Activated T-cell treated with anti-CD3 and anti-CD28 coated beads, Interleukin-2, amount 50 U/mL, for 24 hours (primary cell): ENCODE data around the gene MLLT1.

Source experiments
- DNase-seq: peaks from one replicate; pipeline ENCODE4 v3.0.0-alpha.2; 2020
- H3K27ac Mint-ChIP-seq: 2 replicates; pipeline ENCODE4 v1.8.0; 2020; ENCODE audit warnings: mild to moderate bottlenecking, mixed read lengths
- H3K27me3 Mint-ChIP-seq: 2 replicates; pipeline ENCODE4 v1.8.0; 2020; ENCODE audit warnings: mixed read lengths
- H3K36me3 Mint-ChIP-seq: 2 replicates; pipeline ENCODE4 v1.8.0; 2020; ENCODE audit warnings: low read depth, mixed read lengths
- H3K4me1 Mint-ChIP-seq: 2 replicates; pipeline ENCODE4 v1.8.0; 2020; ENCODE audit warnings: low read depth, mixed read lengths
- H3K4me3 Mint-ChIP-seq: 2 replicates; pipeline ENCODE4 v1.8.0; 2020; ENCODE audit warnings: mild to moderate bottlenecking, moderate library complexity, mixed read lengths
- H3K9me3 Mint-ChIP-seq: 2 replicates; pipeline ENCODE4 v1.8.0; 2020; ENCODE audit warnings: mixed read lengths

MLLT1 gene

DNA sequence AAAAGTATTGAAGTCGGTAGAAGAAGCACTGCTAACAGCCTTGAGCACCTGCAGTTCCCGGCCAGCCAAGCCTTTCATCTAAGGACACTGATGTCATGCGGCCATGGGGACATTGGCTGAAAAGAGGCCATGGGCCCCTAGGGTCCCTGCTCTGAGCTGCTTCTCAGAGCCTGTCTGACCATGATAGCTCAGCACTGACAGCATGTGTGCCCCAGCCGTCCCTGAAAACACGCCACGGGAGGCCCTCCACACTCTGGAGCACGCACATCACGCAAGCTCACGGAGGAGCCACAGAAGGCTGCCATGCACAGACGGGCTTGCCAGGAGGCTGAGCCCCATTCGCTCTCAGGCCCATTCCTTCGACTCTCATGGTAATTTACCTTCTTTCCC is 51.8 kb downstream of the MLLT1 start:
- Mint-ChIP-seq H3K27ac (peak overlapping the region; percentile 5), H3K4me3 (no peak overlapping the region), H3K9me3 (no peaks in the 10 kb centered on the region), H3K27me3 (no peaks in the 10 kb centered on the region), H3K4me1 (peaks cover 9% of the 10 kb centered on the region), H3K36me3 (peaks cover 79% of the 10 kb centered on the region)
- DNase-seq = no peak

DNA sequence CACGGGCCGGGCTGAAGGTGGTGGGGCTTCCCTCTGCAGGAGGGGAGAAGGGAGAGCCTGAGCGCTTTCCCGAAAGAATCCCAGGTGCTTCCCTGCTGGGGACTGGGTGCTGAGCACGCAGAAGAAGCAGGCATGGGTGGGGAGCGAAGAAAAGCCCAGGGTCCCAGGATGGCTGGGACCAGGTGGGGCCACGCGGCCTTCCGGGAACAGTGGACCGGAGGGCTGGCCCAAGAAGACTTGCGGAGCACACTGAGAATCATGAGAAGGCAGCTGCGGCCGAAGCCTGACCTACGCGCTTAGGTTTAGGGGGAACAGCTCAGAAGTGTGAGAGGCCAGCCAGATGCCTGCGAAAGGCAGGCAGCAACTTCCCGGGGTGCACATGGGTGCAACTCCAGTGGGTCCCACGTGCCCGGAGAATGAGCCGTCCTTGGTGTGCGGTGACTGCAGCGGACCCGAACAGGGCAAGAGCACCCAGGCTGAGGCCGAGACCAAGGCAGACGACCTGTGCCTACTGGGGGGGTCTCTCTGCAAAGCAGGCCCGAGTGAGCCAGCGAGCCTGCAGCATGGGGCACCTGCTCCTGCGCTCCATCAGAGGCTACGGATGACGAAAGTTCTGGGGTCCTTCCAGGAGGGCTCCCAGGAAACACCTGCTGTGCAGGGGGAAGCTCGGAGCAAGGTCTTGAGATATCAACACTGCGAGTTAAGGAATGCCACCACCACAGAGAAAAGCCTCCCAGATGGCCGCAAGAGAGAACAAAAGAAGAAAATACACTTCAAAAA is 52.4 kb downstream of the MLLT1 start:
- DNase-seq = no peak
- peak overlapping the region; percentile 5 for H3K27ac Mint-ChIP-seq
- no peak overlapping the region for H3K4me3 Mint-ChIP-seq
- H3K27me3 Mint-ChIP-seq = no peaks in the 10 kb centered on the region
- H3K36me3 Mint-ChIP-seq = peaks cover 80% of the 10 kb centered on the region
- no peaks in the 10 kb centered on the region for H3K9me3 Mint-ChIP-seq
- peaks cover 6% of the 10 kb centered on the region for H3K4me1 Mint-ChIP-seq

DNA sequence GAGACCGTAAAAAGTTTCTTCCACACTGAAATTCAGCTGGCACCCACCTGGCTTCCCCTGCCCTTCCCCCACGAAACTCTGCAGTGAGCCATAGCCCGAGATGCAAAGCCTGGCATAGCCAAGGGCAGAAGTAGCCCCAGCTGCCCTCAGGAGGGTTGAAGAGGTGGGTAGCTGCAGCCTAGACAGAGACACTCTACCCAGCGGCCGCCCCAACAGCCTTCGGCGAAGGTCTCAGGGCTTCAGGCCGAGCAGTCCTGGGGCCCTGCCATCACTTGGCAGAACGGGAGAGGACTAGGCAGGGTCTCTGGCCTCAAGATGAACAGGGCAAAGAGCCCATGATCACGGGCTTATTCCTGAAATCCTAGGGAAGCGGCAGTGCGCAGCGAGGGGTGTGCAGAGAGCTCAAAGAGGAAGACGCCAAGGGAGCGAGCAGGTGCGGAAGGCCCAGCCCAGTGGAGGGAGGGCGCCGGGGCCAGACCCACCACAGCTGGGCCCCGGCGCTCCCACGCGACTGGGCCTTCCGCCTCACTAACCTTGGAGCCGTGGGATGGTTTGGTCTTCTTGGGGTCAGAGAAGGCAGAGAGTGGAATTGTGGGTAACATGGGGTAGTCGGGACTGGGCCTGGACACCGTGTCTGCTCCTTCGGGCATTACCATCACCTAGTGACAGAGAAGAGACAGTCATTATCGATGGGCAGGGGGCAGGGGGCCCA is 53.2 kb downstream of the MLLT1 start:
- Mint-ChIP-seq H3K4me1 (peaks cover 4% of the 10 kb centered on the region), H3K27ac (no peak overlapping the region), H3K27me3 (no peaks in the 10 kb centered on the region), H3K36me3 (peaks cover 83% of the 10 kb centered on the region), H3K4me3 (no peak overlapping the region), H3K9me3 (no peaks in the 10 kb centered on the region)
- DNase-seq = no peak

DNA sequence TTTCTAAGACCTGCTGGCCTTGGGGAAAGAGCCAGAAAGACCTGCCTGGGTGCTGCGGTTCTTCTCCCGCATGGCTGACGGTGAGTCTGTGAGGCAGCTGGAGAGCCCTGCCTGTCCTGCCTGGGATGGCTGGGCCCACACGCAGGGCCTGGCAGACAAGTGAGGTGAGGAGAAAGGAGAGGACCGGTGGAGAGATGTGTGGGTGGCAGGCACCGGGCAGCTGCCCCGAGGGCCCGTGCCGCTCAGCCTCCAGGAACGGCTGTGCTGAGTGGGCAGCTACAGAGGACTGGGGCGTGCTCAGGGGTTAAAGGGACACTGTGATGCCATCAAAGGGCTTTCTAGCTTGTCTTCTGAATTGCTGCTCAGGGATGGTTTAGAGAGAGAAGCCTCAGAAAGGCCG is 53.8 kb downstream of the MLLT1 start:
- Mint-ChIP-seq H3K4me3 (no peak overlapping the region), H3K4me1 (peaks cover 4% of the 10 kb centered on the region), H3K36me3 (peaks cover 86% of the 10 kb centered on the region), H3K9me3 (no peaks in the 10 kb centered on the region), H3K27ac (peak overlapping the region; percentile 34), H3K27me3 (no peaks in the 10 kb centered on the region)
- DNase-seq = no peak

DNA sequence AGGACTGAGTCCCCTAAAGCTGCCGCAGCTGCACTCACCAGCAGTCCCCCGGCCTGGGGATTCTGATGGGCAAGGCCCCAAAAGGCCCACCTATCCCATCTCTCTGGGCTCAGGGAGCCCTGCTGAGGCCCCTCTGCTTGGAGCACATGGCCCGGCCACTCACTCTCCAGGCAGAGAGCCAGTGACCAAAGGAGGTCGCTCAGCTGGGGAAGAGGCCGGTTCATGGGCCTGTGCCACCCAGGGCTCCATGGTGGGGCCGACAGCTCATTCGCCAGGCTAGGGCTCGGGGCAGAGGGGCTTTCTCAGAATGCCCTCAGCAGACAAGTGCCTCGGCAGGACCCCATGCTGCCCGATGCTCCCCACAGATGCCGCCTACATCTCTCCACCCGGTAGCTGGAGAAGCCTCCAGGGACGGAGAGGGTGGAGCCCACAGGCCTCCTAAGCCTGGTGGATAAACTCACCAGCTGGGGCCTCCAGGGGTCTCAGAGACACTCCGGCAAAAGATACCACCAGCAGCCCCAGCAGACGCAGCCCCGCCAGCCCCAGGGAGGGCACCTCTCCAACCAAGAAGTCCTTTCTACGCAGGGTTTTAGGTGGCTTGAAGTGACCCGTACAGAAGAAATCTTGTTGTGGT is 54.4 kb downstream of the MLLT1 start:
- no peak overlapping the region for H3K4me3 Mint-ChIP-seq
- H3K9me3 Mint-ChIP-seq = no peaks in the 10 kb centered on the region
- H3K36me3 Mint-ChIP-seq = peaks cover 80% of the 10 kb centered on the region
- no peak for DNase-seq
- no peaks in the 10 kb centered on the region for H3K27me3 Mint-ChIP-seq
- H3K27ac Mint-ChIP-seq = no peak overlapping the region
- no peaks in the 10 kb centered on the region for H3K4me1 Mint-ChIP-seq

DNA sequence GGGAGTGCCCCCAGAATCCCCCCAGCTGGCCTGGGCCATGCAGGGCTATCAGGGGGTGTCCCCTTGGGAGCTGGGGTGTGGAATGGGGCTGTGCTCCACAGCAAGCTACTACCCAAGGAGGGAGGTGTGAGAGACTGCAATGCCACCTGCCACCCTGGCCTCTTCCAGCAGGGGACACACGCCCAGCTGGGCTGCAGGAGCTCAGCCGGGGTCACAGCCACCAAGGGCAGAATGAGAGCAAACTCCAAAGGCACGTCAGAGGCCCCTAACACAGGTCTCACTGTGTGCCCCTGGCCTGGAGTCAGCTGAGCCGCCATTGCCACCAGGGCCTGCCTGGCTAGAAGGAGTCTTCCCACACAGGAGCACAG is 55.5 kb downstream of the MLLT1 start:
- Mint-ChIP-seq H3K27me3 (no peaks in the 10 kb centered on the region), H3K36me3 (peaks cover 75% of the 10 kb centered on the region), H3K9me3 (no peaks in the 10 kb centered on the region), H3K27ac (no peak overlapping the region), H3K4me3 (no peak overlapping the region), H3K4me1 (no peaks in the 10 kb centered on the region)
- DNase-seq = no peak

DNA sequence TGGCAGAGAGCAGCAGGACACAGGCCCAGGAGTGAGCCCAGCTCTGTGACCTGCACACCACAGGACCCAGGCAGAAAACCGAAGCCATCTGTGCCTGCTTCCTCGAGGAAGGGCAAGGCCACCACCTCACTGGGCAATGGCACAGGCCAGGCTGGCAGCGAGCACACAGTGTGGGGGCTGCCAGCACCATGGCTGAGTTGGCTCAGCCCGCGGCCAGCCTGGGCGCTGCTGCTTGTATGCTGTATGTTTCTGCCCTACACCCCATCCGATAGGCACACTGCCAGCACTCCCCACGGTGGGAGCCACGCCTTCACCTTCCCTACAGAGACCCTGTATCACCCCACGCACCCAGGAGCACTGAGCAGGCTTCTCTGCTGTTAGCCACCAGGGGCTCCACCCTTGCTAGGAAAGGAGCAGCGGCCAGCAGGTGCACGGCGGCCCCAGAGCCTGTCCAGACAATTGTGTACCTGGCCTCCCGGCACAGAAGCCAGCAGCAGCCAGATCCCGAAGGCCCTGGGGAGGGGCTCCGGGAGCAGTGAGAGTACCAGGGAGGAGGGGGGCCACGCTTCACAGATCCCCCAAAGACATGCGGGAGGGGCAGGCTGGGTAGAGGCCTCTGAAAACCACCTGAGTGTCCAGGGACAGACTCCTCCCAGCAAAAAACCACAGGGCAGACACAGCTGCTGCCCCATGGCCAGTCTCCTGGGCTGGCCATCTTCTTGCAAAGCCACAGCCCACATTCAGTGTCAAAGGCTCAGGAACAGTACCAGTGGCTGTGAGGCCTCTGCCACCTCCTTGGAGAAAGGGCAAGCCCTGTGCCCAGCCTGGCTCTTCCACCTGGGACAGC is 56.1 kb downstream of the MLLT1 start:
- Mint-ChIP-seq H3K27ac (no peak overlapping the region), H3K27me3 (no peaks in the 10 kb centered on the region), H3K4me1 (no peaks in the 10 kb centered on the region), H3K4me3 (no peak overlapping the region), H3K36me3 (peaks cover 70% of the 10 kb centered on the region), H3K9me3 (no peaks in the 10 kb centered on the region)
- DNase-seq = no peak

DNA sequence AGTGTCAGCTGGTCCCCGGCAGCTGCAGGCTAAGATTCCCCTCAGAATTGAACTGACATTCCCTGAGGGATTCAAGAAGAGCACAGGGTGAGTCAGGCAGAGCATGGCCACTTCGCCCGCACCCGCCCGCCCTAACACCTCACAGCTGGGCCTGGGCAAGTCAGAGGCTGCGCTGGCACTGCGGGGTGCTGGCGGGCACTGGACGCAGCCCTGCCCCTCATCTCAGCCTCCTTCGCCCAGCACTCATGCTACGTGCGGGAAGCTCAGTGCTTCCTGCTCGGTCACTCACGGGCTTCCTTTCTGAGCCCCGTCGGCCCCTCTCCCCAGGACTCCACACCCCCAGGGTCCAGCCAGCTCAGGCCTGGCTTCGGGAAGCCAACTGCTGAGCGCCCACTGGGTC is 56.9 kb downstream of the MLLT1 start:
- no peak overlapping the region for H3K27ac Mint-ChIP-seq
- peaks cover 70% of the 10 kb centered on the region for H3K36me3 Mint-ChIP-seq
- no peak for DNase-seq
- H3K27me3 Mint-ChIP-seq = no peaks in the 10 kb centered on the region
- no peak overlapping the region for H3K4me3 Mint-ChIP-seq
- H3K9me3 Mint-ChIP-seq = no peaks in the 10 kb centered on the region
- no peaks in the 10 kb centered on the region for H3K4me1 Mint-ChIP-seq

DNA sequence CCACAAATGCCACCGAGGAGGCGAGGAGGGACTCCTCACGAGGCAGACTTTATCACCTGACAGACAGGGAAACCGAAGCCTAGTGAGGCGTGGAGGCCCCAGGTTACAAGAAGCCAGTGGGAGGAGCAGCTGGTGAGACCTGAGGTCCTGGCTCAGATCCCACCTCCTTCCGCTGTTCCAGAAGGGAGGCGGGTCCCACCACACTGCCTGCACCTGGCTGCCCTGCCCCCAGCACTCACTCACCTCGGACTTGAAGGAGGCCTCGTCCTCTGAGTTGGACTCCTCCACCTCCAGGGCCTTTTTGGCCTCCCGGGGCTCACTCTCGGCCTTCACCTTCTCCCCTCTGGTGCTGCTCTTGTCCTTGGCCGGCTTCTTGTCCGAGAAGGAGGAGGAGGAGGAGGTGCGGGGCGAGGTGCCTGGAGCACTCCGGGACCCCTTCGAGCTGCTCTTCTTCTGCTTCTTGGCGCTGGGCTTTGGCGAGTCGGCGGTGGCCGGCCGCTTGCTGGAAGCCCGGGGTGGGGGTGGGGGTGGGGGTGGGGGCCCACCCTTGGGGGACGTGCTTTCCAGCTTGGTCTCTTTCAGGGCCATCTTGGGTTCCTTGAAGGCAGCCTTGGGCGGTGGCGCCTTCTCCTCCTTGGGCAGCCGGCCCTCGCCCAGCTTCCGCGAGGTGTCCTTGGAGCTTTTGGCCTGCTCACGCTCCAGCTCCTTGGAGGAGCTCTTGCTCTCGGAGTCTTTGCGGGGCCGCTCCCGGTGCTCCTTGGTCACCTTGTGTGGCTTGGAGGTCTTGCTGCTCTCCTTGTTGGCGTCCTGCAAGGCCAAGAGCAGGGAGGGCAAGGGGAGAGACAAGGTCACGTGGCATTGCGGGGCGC is 57.7 kb downstream of the MLLT1 start:
- no peak for DNase-seq
- H3K4me3 Mint-ChIP-seq = no peak overlapping the region
- H3K9me3 Mint-ChIP-seq = no peaks in the 10 kb centered on the region
- no peaks in the 10 kb centered on the region for H3K4me1 Mint-ChIP-seq
- peaks cover 65% of the 10 kb centered on the region for H3K36me3 Mint-ChIP-seq
- H3K27me3 Mint-ChIP-seq = no peaks in the 10 kb centered on the region
- no peak overlapping the region for H3K27ac Mint-ChIP-seq

DNA sequence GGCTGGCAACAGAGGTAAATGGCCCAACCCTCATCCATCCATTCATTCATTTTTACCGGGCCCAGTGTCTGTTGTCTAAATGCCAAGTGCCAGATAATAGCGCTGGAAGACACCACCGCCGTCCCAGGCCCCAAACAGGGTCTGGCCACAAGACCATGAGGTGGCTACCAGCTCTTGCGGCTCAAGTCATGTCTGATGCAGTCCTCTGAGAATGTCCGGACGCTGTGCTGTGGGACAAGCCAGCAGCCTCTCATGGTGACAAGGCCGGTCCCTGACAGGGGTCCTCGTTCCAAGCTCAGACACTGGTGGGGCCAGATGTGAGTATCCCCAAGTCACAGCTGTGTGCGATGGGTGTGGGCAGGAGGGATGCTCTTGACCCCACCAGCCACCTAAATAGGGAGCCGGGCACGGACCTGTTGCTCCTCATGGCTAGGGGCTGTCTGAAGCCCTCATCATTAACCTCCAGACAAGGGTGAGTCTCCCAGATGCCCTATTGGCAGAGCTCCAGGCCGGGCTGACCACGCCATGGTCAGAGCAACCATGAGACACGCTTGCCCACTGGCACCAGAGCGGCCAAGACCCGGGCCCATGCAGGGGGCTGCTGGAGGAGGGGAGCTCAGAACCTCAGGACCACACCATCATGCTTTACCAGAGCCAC is 58.4 kb downstream of the MLLT1 start:
- H3K9me3 Mint-ChIP-seq = no peaks in the 10 kb centered on the region
- no peak overlapping the region for H3K4me3 Mint-ChIP-seq

DNA sequence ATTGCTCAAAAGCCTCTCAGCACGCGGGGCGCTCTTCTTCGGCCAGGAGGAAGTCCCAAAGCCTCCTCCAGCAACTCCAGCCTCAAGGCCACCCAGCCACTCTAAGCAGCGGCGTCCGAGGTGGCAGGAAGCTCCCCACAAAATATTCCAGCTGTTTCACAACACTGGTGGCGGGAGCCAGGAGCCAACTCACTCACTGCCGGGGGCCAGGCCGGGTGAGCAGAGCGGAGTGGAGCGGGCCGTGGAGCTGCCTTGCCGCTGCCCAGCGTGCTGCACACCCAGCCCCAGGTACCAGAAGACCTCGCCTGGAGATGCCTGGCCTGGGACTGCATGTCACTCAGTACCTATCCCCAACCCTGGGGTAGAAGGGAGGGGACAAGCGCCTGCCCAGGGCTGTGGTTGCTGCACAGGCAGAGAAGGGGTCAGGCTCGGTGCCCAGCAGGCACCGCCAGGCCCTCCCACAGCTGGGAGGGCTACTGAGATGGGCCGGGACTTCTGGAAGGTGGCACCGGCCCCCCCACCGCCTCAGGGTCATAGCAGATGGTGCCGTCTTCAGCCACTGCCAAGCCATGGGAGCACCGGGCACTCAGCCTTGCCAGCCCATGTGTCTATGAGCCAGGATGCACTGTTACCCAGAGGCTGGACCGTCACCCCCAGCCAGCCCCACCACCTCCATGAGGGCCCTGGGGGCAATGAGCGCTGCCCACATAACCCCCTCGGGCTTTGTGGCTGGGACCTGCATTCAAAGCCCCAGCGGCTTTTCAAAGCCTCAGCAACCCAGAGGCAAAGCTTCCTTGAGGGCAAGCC is 59.2 kb downstream of the MLLT1 start:
- no peak for DNase-seq
- Mint-ChIP-seq H3K27me3 (no peaks in the 10 kb centered on the region), H3K4me3 (no peak overlapping the region), H3K9me3 (no peaks in the 10 kb centered on the region), H3K4me1 (no peaks in the 10 kb centered on the region), H3K27ac (no peak overlapping the region), H3K36me3 (peaks cover 55% of the 10 kb centered on the region)

More for the DNA sequence above, 58.4 kb downstream of the MLLT1 start:
- no peak for DNase-seq
- H3K36me3 Mint-ChIP-seq = peaks cover 60% of the 10 kb centered on the region
- H3K27ac Mint-ChIP-seq = no peak overlapping the region
- H3K27me3 Mint-ChIP-seq = no peaks in the 10 kb centered on the region
- H3K4me1 Mint-ChIP-seq = no peaks in the 10 kb centered on the region

DNA sequence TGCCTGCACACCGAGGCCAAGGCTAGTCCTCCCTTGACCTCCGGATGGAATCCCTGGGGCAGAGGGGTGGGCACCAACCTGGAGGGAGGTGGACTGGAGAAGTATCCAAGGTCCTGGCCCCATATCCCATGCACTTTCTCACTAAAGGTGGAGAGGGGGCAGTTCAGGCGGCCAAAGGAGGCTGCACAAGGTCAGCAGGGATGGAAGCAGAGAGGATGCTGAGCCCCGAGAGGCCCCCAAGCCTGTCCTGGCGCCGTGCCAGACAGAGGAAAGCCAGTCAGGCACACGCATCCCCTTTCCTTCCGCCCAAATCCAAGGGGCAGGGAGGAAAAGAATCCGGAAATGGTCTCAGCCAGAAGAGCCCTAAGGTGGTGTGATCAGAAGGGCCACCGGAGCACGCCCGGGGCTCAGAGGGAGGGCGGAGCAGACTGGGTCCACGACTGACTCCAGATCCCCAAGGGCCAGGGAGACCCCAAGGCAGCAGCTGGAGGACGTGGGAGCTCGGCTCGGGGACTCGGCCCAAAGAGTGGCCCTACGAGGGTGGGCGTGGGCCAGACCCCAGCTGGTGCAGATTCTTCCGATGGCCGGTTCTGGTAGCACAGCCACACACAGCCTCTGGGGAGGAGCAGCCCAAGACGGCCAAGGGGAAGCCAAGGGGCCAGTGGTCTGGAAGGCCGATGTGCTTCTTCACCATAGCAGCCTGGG is 60.0 kb downstream of the MLLT1 start:
- H3K9me3 Mint-ChIP-seq = no peaks in the 10 kb centered on the region
- no peaks in the 10 kb centered on the region for H3K27me3 Mint-ChIP-seq
- no peaks in the 10 kb centered on the region for H3K4me1 Mint-ChIP-seq

More for the DNA sequence above, 60.0 kb downstream of the MLLT1 start:
- H3K27ac Mint-ChIP-seq = no peak overlapping the region
- H3K36me3 Mint-ChIP-seq = peaks cover 55% of the 10 kb centered on the region
- DNase-seq = no peak
- no peak overlapping the region for H3K4me3 Mint-ChIP-seq
